Testis (tissue), 3 donors: ENCODE measurements around the gene MACROD2. TPM values are rescaled to one million over a fixed set of nuclear protein-coding genes. Genes with fewer than 3 reads are reported as not detected.

Experiments used
- DNase-seq: peaks from one replicate; pipeline ENCODE4 v3.0.0-alpha.2; 2019
- H3K27ac ChIP-seq, 2 donors: fragments of 200-600 bp; sonication (generic); one replicate each; pipeline ENCODE4 v1.5.1; 2019
- H3K27me3 ChIP-seq: fragments of 200-600 bp; sonication (generic); one replicate; pipeline ENCODE4 v1.5.1; 2019
- H3K36me3 ChIP-seq: fragments of 200-600 bp; sonication (generic); one replicate; pipeline ENCODE4 v1.5.1; 2017; ENCODE audit warnings: low read depth; ENCODE audit errors: missing control alignments
- H3K4me1 ChIP-seq: fragments of 200-600 bp; sonication (generic); one replicate; pipeline ENCODE4 v1.5.1; 2019
- H3K4me3 ChIP-seq, 2 donors: fragments of 200-600 bp; sonication (generic); one replicate each; pipeline ENCODE4 v1.5.1; 2017 to 2019
- H3K9me3 ChIP-seq: fragments of 200-600 bp; sonication (generic); one replicate; pipeline ENCODE4 v1.5.1; 2017
- POLR2A ChIP-seq: fragments of 450-650 bp; IDR thresholded peaks from one replicate; pipeline ENCODE4 v1.6.1; 2017; ENCODE audit warnings: antibody characterized with exemption, mild to moderate bottlenecking, moderate library complexity
- WGBS, 2 donors: methylation state at CpG; one replicate each; pipeline ENCODE4 v1.1.5; 2018; 5-methylcytosine and 5-hydroxymethylcytosine counted together
- intact Hi-C: fragments of 100-400 bp; cut with DNase I; formaldehyde crosslinking; loops from one replicate; pipeline ENCODE4 v1.15.1; 2023; ENCODE audit warnings: low total_unique reads
- polyA plus RNA-seq: library from polyadenylated mRNA; stranded (reverse); fragments of 350-450 nt; fragmentation: Illumina TruSeq; extraction: RNeasy Lipid Tissue Mini Kit (QIAGEN cat#74804); gene quantifications from one replicate; pipeline ENCODE4 v1.2.3, GENCODE V29; 2014; ENCODE audit warnings: low read depth, low replicate concordance; ENCODE audit not compliant: insufficient read depth
- total RNA-seq, 2 donors: library from RNA; depleted of rRNA; stranded (reverse); fragments of >200 nt; gene quantifications; one replicate each; pipeline ENCODE4 v1.2.3, GENCODE V29; 2016
- TF ChIP-seq, protein P1 (sequence below), 3 experiments: fragments of 450-650 bp in 2 of 3; fragments of 200-600 bp in 1 of 3; sonication (generic) in 1 of 3; IDR thresholded peaks; one replicate each; pipeline ENCODE4 v1.5.1; 2016 to 2019; ENCODE audit warnings: antibody characterized with exemption in 3 of 3, mild to moderate bottlenecking in 2 of 3, moderate library complexity in 1 of 3

The MACROD2 gene
- total and polyA plus RNA-seq, 3 donors from 2014 or later: 12.6 to 20.6 (median 16.8) TPM

DNA sequence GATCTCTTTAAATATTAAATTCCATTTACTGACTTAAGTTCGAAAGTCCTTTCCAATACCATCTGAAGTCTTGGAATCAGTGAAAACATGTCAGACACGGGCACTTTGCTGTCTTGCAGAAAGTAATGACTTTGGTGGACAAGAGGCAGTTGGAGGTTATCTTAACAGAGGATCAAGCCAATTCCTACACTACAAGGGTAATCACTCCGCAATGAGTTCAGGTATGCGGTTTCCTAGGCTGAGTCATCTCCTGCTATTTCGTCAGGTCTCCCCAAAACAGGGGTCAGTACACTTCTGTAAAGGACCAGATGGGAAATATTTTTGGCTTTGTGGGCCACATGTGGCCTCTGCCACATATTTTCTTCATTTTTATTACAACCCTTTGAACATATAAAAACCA lies 1921.3 kb downstream of the MACROD2 start:
- Histone ChIP-seq H3K4me1 (no peaks in the 10 kb centered on the region), H3K9me3 (no peaks in the 10 kb centered on the region), H3K36me3 (no peaks in the 10 kb centered on the region), H3K27ac (no peak overlapping the region), H3K4me3 (no peak overlapping the region), H3K27me3 (no peaks in the 10 kb centered on the region)
- no peak for DNase-seq
- TF ChIP-seq, protein P1, sequence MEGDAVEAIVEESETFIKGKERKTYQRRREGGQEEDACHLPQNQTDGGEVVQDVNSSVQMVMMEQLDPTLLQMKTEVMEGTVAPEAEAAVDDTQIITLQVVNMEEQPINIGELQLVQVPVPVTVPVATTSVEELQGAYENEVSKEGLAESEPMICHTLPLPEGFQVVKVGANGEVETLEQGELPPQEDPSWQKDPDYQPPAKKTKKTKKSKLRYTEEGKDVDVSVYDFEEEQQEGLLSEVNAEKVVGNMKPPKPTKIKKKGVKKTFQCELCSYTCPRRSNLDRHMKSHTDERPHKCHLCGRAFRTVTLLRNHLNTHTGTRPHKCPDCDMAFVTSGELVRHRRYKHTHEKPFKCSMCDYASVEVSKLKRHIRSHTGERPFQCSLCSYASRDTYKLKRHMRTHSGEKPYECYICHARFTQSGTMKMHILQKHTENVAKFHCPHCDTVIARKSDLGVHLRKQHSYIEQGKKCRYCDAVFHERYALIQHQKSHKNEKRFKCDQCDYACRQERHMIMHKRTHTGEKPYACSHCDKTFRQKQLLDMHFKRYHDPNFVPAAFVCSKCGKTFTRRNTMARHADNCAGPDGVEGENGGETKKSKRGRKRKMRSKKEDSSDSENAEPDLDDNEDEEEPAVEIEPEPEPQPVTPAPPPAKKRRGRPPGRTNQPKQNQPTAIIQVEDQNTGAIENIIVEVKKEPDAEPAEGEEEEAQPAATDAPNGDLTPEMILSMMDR (IDR thresholded peaks at IDR 0.05): no peak
- no peak for TF ChIP-seq POLR2A
- intact Hi-C loops: no loop called here
- WGBS, 2 donors: 96 to 99% methylated on average over 5 of the region's 5 CpGs

GRCh38 chr20:15917283-15917682 lies 1922.0 kb downstream of the MACROD2 start:
- DNase-seq: no peak
- WGBS, 2 donors: 66 to 72% methylated on average over 4 of the region's 4 CpGs
- TF ChIP-seq, protein P1 (IDR thresholded peaks at IDR 0.05): no peak
- no peak for TF ChIP-seq POLR2A
- Histone ChIP-seq H3K4me1 (no peaks in the 10 kb centered on the region), H3K4me3 (no peak overlapping the region), H3K27ac (no peak overlapping the region), H3K36me3 (no peaks in the 10 kb centered on the region), H3K9me3 (no peaks in the 10 kb centered on the region), H3K27me3 (no peaks in the 10 kb centered on the region)
- intact Hi-C loops: no loop called here

DNA sequence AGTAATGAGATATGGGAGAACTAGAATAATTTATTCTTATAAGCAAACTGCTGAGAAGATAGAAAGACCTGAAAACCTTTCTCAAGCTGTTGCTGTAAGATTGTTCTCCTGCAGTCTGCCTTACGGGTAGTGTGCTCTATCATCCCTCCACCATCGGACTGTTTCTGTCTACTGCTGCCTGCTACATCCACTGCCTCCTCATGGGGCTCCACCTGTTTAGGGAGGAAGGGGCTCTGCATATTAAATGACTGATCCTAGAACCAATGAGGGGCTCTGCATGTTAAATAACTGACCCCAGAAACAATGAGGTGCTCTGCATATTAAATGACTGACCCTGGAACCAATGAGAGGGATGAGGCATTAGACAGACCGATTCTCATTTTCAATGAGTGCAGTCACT lies 1923.3 kb downstream of the MACROD2 start:
- H3K9me3 ChIP-seq: no peaks in the 10 kb centered on the region
- no peak overlapping the region for H3K4me3 ChIP-seq
- TF ChIP-seq, protein P1 (IDR thresholded peaks at IDR 0.05): no peak
- TF ChIP-seq POLR2A: no peak
- DNase-seq: no peak
- no peaks in the 10 kb centered on the region for H3K27me3 ChIP-seq
- H3K27ac ChIP-seq: no peak overlapping the region
- 64 to 67% methylated on average over 3 of the region's 3 CpGs for WGBS, 2 donors
- intact Hi-C loops: no loop called here
- H3K36me3 ChIP-seq: no peaks in the 10 kb centered on the region
- no peaks in the 10 kb centered on the region for H3K4me1 ChIP-seq

- Histone ChIP-seq H3K4me1 (no peaks in the 10 kb centered on the region), H3K27me3 (no peaks in the 10 kb centered on the region), H3K9me3 (no peaks in the 10 kb centered on the region), H3K36me3 (no peaks in the 10 kb centered on the region), H3K27ac (no peak overlapping the region), H3K4me3 (no peak overlapping the region)
- no peak for DNase-seq
- intact Hi-C loops: no loop called here
- WGBS, 2 donors: 73 to 78% methylated on average over 4 of the region's 4 CpGs
- TF ChIP-seq POLR2A: no peak
- TF ChIP-seq, protein P1 (IDR thresholded peaks at IDR 0.05): no peak
Observed at GRCh38 chr20:15919118-15919517, 1923.8 kb downstream of the MACROD2 start.

GRCh38 chr20:15921930-15922329 lies 1926.6 kb downstream of the MACROD2 start:
- WGBS, 2 donors: 81 to 83% methylated on average over 4 of the region's 4 CpGs

More at GRCh38 chr20:15921930-15922329, 1926.6 kb downstream of the MACROD2 start:
- Histone ChIP-seq H3K9me3 (no peaks in the 10 kb centered on the region), H3K36me3 (no peaks in the 10 kb centered on the region), H3K4me3 (no peak overlapping the region), H3K27me3 (no peaks in the 10 kb centered on the region), H3K4me1 (no peaks in the 10 kb centered on the region), H3K27ac (no peak overlapping the region)
- intact Hi-C loops: no loop called here
- no peak for TF ChIP-seq POLR2A
- TF ChIP-seq, protein P1 (IDR thresholded peaks at IDR 0.05): no peak
- DNase-seq: no peak
